GM19035 (cell line): ENCODE data around the gene NCBP1.
"Not testable (repeated sequence)": the region's sequence is repeated elsewhere in the genome, so short reads cannot be mapped to it uniquely, and the experiment has no call there.

ENCODE experiments used
- ATAC-seq: cut with Tn5 transposase; IDR thresholded peaks from one replicate; pipeline ENCODE4 v1.9.1; 2021; ENCODE audit not compliant: unreplicated experiment

The NCBP1 gene, protein sequence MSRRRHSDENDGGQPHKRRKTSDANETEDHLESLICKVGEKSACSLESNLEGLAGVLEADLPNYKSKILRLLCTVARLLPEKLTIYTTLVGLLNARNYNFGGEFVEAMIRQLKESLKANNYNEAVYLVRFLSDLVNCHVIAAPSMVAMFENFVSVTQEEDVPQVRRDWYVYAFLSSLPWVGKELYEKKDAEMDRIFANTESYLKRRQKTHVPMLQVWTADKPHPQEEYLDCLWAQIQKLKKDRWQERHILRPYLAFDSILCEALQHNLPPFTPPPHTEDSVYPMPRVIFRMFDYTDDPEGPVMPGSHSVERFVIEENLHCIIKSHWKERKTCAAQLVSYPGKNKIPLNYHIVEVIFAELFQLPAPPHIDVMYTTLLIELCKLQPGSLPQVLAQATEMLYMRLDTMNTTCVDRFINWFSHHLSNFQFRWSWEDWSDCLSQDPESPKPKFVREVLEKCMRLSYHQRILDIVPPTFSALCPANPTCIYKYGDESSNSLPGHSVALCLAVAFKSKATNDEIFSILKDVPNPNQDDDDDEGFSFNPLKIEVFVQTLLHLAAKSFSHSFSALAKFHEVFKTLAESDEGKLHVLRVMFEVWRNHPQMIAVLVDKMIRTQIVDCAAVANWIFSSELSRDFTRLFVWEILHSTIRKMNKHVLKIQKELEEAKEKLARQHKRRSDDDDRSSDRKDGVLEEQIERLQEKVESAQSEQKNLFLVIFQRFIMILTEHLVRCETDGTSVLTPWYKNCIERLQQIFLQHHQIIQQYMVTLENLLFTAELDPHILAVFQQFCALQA

GRCh38 chr9:97632985-97633858 is at the start of gene NCBP1, which contains the start of gene TSTD2:
Gene NCBP1 (plus strand): TSS chr9:97633821. CDS start chr9:97633882, 61 bp downstream.
Gene TSTD2 (minus strand): TSS chr9:97633368. CDS start chr9:97627562, 5,806 bp downstream.
- ATAC-seq: peak; percentile 82

GRCh38 chr9:97584778-97585177 is 48.8 kb upstream of the NCBP1 start:
- ATAC-seq: not testable (repeated sequence)

DNA sequence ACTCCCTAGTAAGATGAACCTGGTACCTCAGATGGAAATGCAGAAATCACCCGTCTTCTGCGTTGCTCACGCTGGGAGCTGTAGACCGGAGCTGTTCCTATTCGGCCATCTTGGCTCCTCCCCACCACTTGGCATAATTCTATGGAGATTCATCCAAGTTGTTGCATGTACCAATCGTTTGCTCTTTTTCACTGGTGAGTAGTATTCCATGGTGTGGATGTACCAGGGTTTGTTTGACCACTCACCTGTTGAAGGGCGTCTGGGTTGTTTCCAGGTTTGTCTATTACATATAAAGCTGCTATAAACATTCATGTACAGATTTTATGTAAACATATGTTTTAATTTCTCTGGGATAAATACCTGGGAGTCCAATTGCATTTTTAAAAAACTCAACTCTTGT is 46.7 kb upstream of the NCBP1 start:
- ATAC-seq: not testable (repeated sequence)

DNA sequence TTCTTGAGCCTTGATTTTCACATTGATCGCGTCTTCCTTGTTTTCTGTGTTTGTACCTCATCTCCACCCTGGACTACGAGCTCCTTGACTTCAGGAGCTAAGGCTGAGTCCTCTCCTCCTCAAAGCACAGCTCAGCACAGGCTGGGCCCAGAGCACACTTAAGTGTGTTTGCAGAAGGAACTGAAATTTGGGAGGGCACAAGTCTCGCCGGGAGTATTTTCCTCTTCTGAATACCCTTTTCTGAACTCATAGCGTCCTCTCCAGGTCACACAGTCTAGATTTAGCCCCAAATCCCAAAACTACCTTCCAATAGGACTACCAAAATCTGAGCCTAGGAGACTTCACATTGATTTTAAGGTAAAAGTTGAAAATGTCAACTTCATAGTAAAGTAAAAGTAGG is 42.1 kb upstream of the NCBP1 start:
- ATAC-seq: no peak

GRCh38 chr9:97592126-97592525 is 41.5 kb upstream of the NCBP1 start:
- ATAC-seq: no peak

GRCh38 chr9:97593960-97594359 is 39.7 kb upstream of the NCBP1 start:
- ATAC-seq: no peak

DNA sequence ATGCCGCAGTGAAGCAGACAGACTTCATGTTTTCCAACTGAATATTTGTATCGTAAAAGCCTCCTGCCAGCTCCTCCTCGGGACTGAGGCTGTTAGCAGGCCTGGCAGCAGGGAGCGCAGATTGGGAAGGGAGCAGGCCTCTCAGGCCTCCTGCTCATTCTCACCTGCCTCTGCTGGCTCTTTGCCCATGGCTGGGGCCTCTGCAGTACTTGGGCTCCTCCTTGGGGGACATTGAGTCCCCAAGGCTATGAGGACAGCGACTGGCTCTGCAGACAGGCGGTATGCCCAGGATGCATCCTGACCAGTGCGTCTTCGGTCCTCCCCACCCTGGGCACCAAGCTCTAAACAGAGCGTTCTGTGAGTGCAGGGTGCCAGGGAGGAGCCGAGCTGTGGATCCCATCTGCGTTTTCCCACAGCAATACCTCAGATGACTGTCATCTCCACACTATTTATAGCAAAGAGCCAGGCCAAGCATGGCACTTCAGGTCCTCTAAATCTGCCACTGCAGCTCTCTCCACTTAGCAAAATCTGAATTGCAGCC is 39.2 kb upstream of the NCBP1 start:
- ATAC-seq: no peak

- no peak for ATAC-seq
Observed at GRCh38 chr9:97596906-97597305, 36.7 kb upstream of the NCBP1 start.

- ATAC-seq: peak; percentile 88
Observed at GRCh38 chr9:97598461-97599288, 34.9 kb upstream of the NCBP1 start.

GRCh38 chr9:97599314-97599846 is 34.2 kb upstream of the NCBP1 start:
- ATAC-seq: no peak

DNA sequence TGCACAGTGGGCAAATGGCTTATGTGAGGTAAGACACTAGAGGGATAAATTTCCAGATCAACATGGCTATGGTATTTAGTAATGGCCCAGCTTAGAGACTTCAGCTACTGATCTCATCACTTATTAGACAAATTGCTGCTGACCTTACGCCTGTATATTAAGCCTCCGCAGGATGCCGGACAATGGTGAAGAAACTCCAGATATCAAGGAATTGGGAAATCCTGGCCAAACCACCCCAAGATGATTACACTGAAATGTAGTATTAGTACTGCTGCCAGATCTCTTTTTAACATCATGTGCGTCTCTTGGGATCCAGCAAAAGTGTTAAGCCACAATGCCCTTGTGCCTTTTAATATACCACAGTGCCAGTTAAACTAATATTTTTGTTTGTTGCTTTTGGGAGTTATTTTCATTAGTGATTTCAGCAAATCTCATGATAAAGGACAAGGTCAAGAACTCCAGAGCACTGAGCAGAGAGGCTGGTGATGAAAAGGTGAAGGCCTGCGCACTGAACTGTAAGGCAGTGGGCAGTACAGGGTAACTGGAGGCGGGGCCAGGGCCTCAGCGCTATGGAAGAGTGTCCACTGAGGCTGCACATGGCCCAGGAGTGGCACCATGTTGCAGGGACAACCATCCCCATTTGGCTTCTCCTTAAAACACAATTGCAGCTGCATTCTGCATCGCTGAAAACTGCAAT is 32.9 kb upstream of the NCBP1 start:
- ATAC-seq: no peak

DNA sequence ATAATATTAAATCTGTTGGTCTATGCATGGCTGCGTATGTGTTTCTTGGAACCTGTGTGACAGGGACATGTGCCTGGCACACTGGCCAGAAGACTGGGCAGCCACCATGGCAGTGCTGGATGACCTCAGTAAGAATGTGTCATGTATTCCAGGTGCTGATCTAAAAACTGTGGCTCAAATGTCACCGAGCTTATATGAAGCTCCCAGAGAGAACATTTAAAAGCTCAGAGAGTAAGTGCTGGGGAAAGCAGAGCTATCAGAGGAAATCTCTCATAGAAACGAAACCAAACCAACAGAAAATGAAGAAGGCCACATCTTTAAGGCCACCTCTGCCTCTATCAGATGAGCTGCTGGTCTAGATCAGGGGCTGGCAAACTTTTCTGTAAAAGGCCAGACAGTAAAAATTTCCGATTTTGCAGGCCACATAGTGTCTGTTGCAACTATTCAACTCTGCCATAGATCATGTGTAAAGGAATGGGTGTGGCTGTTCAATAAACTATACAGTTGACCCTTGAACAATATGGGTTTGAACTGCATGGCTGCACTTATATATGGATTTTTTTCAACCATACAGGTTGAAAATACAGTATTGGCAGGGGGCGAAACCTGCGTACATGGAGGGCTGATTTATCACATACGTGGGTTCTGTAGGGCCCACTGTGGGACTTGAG is 32.3 kb upstream of the NCBP1 start:
- ATAC-seq: no peak

DNA sequence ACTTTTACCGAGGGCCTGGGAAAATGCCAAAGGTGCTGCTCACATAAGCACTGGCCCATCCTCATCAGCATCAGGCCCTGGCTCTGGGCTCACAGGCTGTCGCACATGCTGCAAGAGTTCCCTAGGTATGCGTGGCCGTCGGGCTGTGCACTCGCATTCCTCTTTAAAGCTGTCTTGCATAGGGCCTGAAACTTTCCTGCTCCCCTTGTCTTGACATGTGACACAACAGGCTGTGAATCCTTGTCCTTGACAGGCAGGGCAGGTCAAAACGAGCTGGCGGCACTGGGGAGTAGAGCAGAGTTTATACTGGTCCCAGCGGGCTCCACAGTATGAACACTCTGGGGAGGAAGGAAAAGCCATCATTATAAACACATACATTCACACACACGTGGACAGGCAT is 31.2 kb upstream of the NCBP1 start:
- ATAC-seq: no peak

DNA sequence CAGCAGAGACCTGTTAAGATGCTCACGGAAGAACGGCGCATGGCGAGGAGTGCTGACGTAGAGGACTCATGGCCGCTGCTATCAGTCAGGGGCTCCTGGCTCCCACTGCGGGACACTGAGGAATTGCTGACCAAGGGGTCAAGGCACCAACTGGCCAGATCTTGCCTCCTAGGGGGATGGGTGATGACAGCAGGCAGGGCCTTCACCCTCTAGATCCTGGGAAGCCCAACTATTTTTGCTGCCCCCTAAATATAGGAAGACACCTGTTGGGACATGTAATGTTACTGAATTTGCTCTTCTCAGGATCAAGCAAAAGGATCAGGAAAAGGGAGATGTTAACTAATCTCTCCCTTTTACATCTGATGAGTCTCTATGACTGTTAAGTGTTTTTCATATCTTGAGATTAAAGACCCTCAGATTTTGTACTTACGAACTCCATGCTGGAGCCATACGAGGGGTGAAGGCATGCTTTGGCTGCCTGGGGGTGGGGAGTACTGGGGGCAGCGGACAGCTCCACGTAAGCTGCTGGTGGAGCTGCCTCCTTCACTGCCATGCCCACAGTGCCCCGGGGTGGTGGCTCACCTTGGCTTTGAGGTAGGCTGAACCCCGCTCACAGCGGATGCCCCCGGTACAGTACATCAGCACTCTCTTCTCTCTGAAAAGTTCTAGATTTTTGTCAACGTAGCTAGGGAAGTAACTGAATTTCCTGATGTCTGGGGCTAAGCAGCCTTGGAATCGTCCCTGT is 28.5 kb upstream of the NCBP1 start:
- ATAC-seq: no peak

- ATAC-seq: no peak
Observed at GRCh38 chr9:97615439-97616072, 18.1 kb upstream of the NCBP1 start.

GRCh38 chr9:97617939-97618416 is 15.6 kb upstream of the NCBP1 start:
- ATAC-seq: no peak

GRCh38 chr9:97620063-97620462 is 13.6 kb upstream of the NCBP1 start:
- ATAC-seq: not testable (repeated sequence)
